Colonic mucosa (tissue), 4 donors: ENCODE data around the gene FKBP5. TPM values are rescaled to one million over a fixed set of nuclear protein-coding genes. Genes with fewer than 3 reads are reported as not detected.

Experiments used
- DNase-seq: peaks from one replicate; pipeline ENCODE4 v3.0.0-alpha.2; 2020
- H3K27ac ChIP-seq: fragments of 200-600 bp; one replicate; pipeline ENCODE4 v1.8.0; 2021
- H3K27me3 ChIP-seq: fragments of 200-600 bp; one replicate; pipeline ENCODE4 v1.8.0; 2021
- H3K36me3 ChIP-seq: fragments of 200-600 bp; one replicate; pipeline ENCODE4 v1.8.0; 2021
- H3K4me1 ChIP-seq: fragments of 200-600 bp; one replicate; pipeline ENCODE4 v1.8.0; 2021; ENCODE audit warnings: mild to moderate bottlenecking
- H3K4me3 ChIP-seq: fragments of 200-600 bp; one replicate; pipeline ENCODE4 v1.8.0; 2021
- H3K9ac ChIP-seq, 2 donors: one replicate each; pipeline ENCODE4 v1.7.0; 2013; ENCODE audit warnings: control low read depth in 2 of 2, low read depth in 2 of 2, low read length in 2 of 2
- H3K9me3 ChIP-seq: fragments of 200-600 bp; one replicate; pipeline ENCODE4 v1.8.0; 2021
- intact Hi-C: fragments of 100-400 bp; cut with DNase I; formaldehyde crosslinking; loops from one replicate; pipeline ENCODE4 v1.14.1; 2022
- total RNA-seq, 2 donors: library from RNA; stranded (reverse); fragmentation: NEBNext Ultra II Directional in 1 of 2; extraction: Animal tissue kit (Norgen Biotek cat#: 25700) in 1 of 2; gene quantifications; one replicate each; pipeline ENCODE4 v1.2.1, GENCODE V29; 2021
- TF ChIP-seq, protein P1 (sequence below): fragments of 200-600 bp; IDR thresholded peaks from one replicate; pipeline ENCODE4 v1.8.0; 2022; ENCODE audit warnings: antibody characterized with exemption, mild to moderate bottlenecking
- donor health status: healthy.
- donor health status: DM: no; HTN: no; CAD: no.
- donor health status: DM: no; HTN: no; CAD: no.

FKBP5 gene
- total RNA-seq, 2 donors from 2014 or later: 29.1 to 54.7 TPM

DNA sequence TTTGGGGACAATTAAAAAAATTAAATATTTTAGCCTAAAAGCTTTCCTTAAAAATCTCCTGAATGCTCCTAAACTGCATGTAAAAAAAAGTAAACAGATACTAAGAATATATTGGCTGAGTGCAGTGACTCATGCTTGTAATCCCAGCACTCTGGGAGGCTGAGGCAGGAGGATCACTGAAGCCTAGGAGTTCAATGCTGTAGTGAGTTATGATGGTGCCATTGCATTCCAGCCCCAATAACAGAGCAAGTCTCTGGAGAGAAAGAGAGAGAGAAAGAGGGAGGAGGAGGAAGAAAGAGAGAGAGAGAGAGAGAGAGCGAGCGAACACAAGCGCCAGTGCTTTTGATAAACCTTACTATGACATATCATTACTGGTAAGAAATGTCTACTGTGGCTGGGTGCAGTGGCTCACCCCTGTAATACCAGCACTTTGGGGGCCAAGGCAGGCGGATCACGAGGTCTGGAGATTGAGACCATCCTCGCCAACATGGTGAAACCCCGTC lies 58.8 kb downstream of the FKBP5 start:
- Histone ChIP-seq H3K4me1 (no peaks in the 10 kb centered on the region), H3K9ac (no peak overlapping the region), H3K4me3 (no peak overlapping the region), H3K9me3 (no peaks in the 10 kb centered on the region), H3K27me3 (no peaks in the 10 kb centered on the region), H3K36me3 (no peaks in the 10 kb centered on the region), H3K27ac (no peak overlapping the region)
- intact Hi-C loops: no loop called here
- DNase-seq: no peak
- TF ChIP-seq, protein P1, sequence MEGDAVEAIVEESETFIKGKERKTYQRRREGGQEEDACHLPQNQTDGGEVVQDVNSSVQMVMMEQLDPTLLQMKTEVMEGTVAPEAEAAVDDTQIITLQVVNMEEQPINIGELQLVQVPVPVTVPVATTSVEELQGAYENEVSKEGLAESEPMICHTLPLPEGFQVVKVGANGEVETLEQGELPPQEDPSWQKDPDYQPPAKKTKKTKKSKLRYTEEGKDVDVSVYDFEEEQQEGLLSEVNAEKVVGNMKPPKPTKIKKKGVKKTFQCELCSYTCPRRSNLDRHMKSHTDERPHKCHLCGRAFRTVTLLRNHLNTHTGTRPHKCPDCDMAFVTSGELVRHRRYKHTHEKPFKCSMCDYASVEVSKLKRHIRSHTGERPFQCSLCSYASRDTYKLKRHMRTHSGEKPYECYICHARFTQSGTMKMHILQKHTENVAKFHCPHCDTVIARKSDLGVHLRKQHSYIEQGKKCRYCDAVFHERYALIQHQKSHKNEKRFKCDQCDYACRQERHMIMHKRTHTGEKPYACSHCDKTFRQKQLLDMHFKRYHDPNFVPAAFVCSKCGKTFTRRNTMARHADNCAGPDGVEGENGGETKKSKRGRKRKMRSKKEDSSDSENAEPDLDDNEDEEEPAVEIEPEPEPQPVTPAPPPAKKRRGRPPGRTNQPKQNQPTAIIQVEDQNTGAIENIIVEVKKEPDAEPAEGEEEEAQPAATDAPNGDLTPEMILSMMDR: no peak

DNA sequence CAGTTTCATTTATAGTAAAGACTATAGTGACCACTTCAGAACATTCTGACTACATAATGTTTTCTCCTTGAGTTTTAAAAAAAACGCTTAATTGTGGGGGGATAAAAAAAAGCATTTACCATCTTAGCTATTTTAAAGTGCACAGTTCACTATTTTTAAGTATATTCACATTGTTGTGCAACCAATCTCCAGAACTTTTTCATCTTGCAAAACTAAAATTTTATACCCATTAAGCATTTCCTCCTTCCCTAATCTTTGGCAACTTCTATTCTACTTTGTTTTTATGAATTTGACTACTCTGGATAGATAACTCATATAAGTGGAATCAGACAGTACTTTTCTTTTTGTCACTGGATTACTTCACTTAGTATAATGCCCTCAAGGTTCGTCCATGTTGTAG lies 62.3 kb downstream of the FKBP5 start:
- Histone ChIP-seq H3K9ac (no peak overlapping the region), H3K27ac (no peak overlapping the region), H3K36me3 (no peaks in the 10 kb centered on the region), H3K4me3 (no peak overlapping the region), H3K27me3 (no peaks in the 10 kb centered on the region), H3K4me1 (no peaks in the 10 kb centered on the region), H3K9me3 (no peaks in the 10 kb centered on the region)
- DNase-seq: no peak
- TF ChIP-seq, protein P1: no peak
- intact Hi-C loops: no loop called here

DNA sequence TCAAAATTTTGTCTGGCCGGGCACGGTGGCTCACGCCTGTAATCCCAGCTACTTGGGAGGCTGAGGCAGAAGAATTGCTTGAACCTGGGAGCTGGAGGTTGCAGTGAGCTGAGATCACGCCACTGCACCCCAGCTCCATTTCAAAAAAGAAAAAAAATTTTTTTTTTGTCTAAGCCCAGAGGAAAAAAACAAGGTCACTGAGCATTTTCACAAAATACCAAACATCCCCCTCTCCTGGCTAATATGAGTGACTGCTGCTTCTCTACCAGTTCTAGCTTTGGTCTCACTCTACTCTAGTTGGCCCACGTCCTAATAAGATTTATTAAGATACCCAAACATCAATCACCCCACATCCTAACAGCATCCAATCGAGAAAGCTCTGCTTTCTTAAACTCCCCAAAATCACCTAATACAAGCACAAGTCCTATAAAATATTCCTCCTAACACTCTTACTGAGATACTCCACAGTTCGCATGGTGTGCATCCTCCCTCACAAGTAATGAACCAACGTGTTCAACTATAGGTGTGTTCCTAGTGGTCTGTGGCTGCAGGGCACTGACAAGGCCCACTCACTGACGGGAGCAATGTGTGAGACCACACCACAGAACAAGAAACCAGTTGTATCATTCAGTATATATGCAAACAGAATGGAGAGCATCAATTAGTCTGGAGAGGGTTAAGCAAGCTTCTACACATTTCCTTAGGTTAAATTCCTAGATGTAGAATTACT lies 64.2 kb downstream of the FKBP5 start:
- Histone ChIP-seq H3K9ac (no peak overlapping the region), H3K27ac (no peak overlapping the region), H3K9me3 (no peaks in the 10 kb centered on the region), H3K4me1 (no peaks in the 10 kb centered on the region), H3K4me3 (no peak overlapping the region), H3K36me3 (no peaks in the 10 kb centered on the region), H3K27me3 (no peaks in the 10 kb centered on the region)
- no peak for DNase-seq
- intact Hi-C loops: no loop called here
- TF ChIP-seq, protein P1: no peak

DNA sequence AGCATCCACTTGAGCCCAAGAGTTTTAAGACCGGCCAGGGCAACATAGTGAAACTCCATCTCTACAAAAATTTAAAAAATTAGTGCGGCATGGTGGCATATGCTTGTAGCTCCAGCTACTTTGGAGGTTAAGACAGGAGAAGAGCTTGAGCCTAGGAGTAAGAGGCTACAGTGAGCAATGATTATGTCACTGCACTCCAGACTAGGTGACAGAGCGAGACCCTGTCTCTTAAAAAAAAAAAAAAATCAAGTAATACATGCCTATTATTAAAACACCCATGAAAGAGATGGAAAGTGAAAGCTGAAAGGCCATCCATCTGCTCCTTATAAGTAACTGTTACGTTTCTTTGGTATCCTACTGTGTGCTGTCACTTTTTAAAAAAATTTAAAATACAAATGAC lies 66.4 kb downstream of the FKBP5 start:
- Histone ChIP-seq H3K27ac (no peak overlapping the region), H3K27me3 (no peaks in the 10 kb centered on the region), H3K4me1 (no peaks in the 10 kb centered on the region), H3K36me3 (no peaks in the 10 kb centered on the region), H3K9me3 (no peaks in the 10 kb centered on the region), H3K4me3 (no peak overlapping the region), H3K9ac (no peak overlapping the region)
- TF ChIP-seq, protein P1: no peak
- intact Hi-C loops: no loop called here
- DNase-seq: no peak

DNA sequence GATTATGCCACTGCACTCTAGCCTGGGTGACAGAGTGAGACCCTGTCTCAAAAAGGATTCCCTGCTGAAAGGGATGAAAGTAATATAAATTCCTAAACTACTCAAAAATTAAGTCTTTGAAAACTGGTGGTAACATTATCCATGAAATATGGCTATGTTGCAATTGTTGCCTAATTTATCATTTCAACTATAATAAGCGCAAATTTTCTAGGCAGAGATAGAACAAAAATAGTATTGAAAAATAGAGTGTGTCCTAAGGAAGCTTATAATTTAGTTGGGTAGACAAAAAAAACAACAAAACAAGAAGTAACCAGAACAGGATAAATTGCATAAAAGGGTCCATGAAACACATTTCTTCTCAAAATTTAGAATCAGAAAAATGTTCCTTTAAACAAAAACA lies 68.0 kb downstream of the FKBP5 start:
- intact Hi-C loops: no loop called here
- Histone ChIP-seq H3K36me3 (no peaks in the 10 kb centered on the region), H3K4me1 (no peaks in the 10 kb centered on the region)

More for the DNA sequence above, 68.0 kb downstream of the FKBP5 start:
- Histone ChIP-seq H3K9me3 (no peaks in the 10 kb centered on the region), H3K9ac (no peak overlapping the region), H3K4me3 (no peak overlapping the region), H3K27ac (no peak overlapping the region), H3K27me3 (no peaks in the 10 kb centered on the region)
- TF ChIP-seq, protein P1: no peak
- DNase-seq: no peak
